ENCODE data around the gene SLC26A11. TPM values are rescaled to one million over a fixed set of nuclear protein-coding genes. Genes with fewer than 3 reads are reported as not detected.

Gene SLC26A11
- total and polyA plus RNA-seq, 8 donors, result 2.3 to 93.3 (median 7.9) TPM

DNA sequence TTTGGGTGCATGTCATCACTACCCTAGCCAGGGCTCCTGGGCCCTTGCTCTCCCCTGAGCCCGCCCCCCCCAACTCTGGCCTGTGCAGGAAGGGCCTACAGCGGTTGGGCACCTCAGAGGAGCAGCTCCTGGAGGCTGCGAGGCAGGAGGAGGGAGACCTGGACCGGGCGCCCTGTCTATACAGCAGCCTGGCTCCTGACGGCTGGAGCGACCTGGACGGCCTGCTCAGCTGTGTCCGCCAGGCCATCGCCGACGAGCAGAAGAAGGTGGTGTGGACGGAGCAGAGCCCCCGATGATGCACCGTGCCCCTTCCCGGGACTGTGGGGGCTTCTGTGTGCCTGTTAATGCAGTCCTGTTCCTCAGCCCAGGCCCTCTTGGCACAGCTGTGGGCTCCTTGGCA is 12.2 kb upstream of the SLC26A11 start:
- H3K9me3 ChIP-seq, result no peaks in the 10 kb centered on the region
- intact Hi-C loops (cut with DNase I; ENCODE audit: low total_unique reads), result no loop called here
- H3K27me3 ChIP-seq, result no peaks in the 10 kb centered on the region
- peaks cover 23 to 60% (median 53%) of the 10 kb centered on the region in 4 donors for H3K36me3 ChIP-seq
- DNase-seq, result no peak
- no peak overlapping the region for H3K27ac ChIP-seq
- WGBS, 5 donors, result 92 to 100% (median 96%) methylated on average over 5 to 16 of the region's 16 CpGs
- no peak for TF ChIP-seq EP300 (IDR thresholded peaks at IDR 0.05)
- TF ChIP-seq POLR2A (IDR thresholded peaks at IDR 0.05), result no peak
- no peaks in the 10 kb centered on the region for H3K4me1 ChIP-seq
- no peak overlapping the region for H3K4me3 ChIP-seq

DNA sequence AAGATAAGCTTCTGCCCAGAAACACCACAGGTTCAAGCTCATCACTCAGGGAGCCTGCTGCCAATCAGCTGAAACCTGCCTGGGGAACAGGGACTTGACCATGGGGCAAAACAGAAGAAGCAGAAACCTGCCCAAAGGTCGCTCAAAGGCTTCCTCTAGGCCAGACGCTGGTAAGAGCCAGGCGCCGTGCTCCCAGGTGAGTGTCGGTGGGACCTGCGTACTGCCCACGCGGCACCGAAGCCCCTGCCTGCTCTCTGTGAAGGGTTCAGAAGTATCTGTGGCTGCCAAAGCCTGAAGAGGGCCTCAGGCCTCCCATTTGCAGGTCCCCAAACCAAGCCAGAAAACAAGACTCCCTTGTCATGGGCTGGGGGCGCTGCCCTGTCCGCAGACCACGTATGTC is 10.5 kb upstream of the SLC26A11 start:
- 86 to 95% (median 91%) methylated on average over 4 to 12 of the region's 12 CpGs for WGBS, 5 donors
- H3K27me3 ChIP-seq, result no peaks in the 10 kb centered on the region
- peaks cover 0 to 4% (median 0%) of the 10 kb centered on the region in 4 donors for H3K4me1 ChIP-seq
- H3K9me3 ChIP-seq, result no peaks in the 10 kb centered on the region
- no peak overlapping the region for H3K4me3 ChIP-seq
- no peak for DNase-seq
- peaks cover 23 to 77% (median 70%) of the 10 kb centered on the region in 4 donors for H3K36me3 ChIP-seq
- H3K27ac ChIP-seq, result no peak overlapping the region
- TF ChIP-seq POLR2A (IDR thresholded peaks at IDR 0.05) (no peak), EP300 (IDR thresholded peaks at IDR 0.05) (no peak)
- TF ChIP-seq, protein P1, sequence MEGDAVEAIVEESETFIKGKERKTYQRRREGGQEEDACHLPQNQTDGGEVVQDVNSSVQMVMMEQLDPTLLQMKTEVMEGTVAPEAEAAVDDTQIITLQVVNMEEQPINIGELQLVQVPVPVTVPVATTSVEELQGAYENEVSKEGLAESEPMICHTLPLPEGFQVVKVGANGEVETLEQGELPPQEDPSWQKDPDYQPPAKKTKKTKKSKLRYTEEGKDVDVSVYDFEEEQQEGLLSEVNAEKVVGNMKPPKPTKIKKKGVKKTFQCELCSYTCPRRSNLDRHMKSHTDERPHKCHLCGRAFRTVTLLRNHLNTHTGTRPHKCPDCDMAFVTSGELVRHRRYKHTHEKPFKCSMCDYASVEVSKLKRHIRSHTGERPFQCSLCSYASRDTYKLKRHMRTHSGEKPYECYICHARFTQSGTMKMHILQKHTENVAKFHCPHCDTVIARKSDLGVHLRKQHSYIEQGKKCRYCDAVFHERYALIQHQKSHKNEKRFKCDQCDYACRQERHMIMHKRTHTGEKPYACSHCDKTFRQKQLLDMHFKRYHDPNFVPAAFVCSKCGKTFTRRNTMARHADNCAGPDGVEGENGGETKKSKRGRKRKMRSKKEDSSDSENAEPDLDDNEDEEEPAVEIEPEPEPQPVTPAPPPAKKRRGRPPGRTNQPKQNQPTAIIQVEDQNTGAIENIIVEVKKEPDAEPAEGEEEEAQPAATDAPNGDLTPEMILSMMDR (IDR thresholded peaks at IDR 0.05), result no peak
- intact Hi-C loops (cut with DNase I; ENCODE audit: low total_unique reads), result no loop called here

DNA sequence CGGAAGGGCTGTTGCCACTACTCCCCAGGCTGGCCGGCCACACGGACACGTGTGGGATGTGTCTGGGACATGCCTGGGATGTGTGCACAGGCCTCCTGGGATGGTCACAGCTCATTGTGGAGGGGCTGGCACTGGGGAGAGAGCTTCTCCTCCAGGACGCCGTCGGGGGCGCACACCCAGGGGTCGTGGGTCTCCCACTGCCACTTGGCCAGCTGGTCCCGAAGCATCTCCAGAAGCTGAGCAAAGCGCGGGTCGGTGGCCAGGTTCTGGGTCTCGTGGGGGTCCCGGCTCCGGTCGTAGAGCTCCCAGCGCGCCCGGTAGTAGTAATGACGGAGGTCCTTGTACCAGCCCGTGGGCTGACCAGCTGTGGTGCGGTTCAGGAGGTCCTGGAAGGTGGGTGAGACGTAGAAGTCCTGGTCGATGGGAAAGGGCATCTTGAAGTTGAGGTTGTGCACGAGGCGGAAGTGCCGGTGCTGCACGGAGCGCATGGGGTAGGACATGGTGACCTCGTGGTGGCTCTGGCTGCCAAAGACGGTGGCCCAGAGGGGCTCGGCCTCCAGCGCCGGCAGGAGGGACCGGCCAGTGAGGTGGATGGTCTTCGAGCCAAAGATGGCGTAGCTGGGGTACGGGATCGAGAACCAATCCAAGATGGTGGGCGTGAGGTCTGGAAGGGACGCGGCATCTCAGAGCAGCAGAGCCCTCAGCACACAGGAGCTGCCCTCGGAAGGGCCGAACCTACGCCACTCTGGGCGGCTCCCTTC is 9.7 kb upstream of the SLC26A11 start:
- TF ChIP-seq, protein P1 (IDR thresholded peaks at IDR 0.05), result no peak
- no peak for TF ChIP-seq POLR2AphosphoS5 (IDR thresholded peaks at IDR 0.05)
- TF ChIP-seq EP300 (IDR thresholded peaks at IDR 0.05), result no peak
- TF ChIP-seq POLR2A (IDR thresholded peaks at IDR 0.05), result no peak
- Histone ChIP-seq H3K27ac (no peak overlapping the region), H3K27me3 (no peaks in the 10 kb centered on the region), H3K4me3 (no peak overlapping the region), H3K36me3 (peaks cover 23 to 85% (median 78%) of the 10 kb centered on the region in 4 donors), H3K4me1 (peaks cover 0 to 4% (median 0%) of the 10 kb centered on the region in 4 donors), H3K9me3 (no peaks in the 10 kb centered on the region)
- DNase-seq, result no peak
- 92 to 97% (median 95%) methylated on average over 43 to 47 of the region's 47 CpGs for WGBS, 5 donors
- intact Hi-C loops (cut with DNase I; ENCODE audit: low total_unique reads), result no loop called here

DNA sequence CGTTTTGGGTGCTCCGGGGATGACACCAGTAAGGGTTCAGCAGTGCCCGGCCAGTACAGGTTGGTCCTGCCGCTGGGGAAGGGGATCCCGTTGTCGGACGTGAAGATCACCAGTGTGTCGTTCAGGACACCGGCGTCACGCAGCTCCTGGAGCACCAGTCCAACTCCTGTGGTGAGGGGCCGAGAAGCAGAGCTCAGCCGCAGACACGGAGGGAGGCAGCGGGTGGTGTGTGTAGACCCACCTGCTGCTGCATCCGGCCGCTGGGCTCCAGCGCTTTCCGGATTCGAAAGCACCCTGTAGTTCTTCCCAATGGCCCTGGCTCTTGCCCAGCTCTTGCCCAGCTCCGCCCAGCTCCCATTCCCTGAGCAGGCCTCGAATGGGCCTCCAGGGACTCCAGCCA is 8.1 kb upstream of the SLC26A11 start:
- DNase-seq, result no peak
- intact Hi-C loops (cut with DNase I; ENCODE audit: low total_unique reads), result no loop called here

More for the DNA sequence above, 8.1 kb upstream of the SLC26A11 start:
- no peaks in the 10 kb centered on the region for H3K27me3 ChIP-seq
- H3K27ac ChIP-seq, result no peak overlapping the region
- H3K4me3 ChIP-seq, result no peak overlapping the region
- H3K4me1 ChIP-seq, result peaks cover 0 to 4% (median 0%) of the 10 kb centered on the region in 4 donors
- TF ChIP-seq, protein P1 (IDR thresholded peaks at IDR 0.05), result no peak
- TF ChIP-seq EP300 (IDR thresholded peaks at IDR 0.05) (no peak), POLR2AphosphoS5 (IDR thresholded peaks at IDR 0.05) (no peak), POLR2A (IDR thresholded peaks at IDR 0.05) (no peak)
- H3K36me3 ChIP-seq, result peaks cover 23 to 97% (median 93%) of the 10 kb centered on the region in 4 donors
- no peaks in the 10 kb centered on the region for H3K9me3 ChIP-seq
- 88 to 93% (median 91%) methylated on average over 7 to 22 of the region's 22 CpGs for WGBS, 5 donors

Data from stomach (tissue), 9 donors.